Naive thymus-derived CD4-positive, alpha-beta T cell (primary cell): ENCODE data around the gene PRKCB. TPM values are rescaled to one million over a fixed set of nuclear protein-coding genes. Genes with fewer than 3 reads are reported as not detected.
A peak's percentile ranks its signal among the peaks of the same experiment; 100 is the strongest.

Source experiments
- ATAC-seq: fragments of 150-1000 bp; cut with Tn5 transposase; 2 replicates; pipeline ENCODE4 v1.10.0; 2021; ENCODE audit warnings: mild to moderate bottlenecking, moderate library complexity
- CTCF ChIA-PET: fragments of 350-600 bp; sonication (Branson Sonifier 250); formaldehyde crosslinking; loops from one replicate; lab custom pipeline; 2021; ENCODE audit warnings: antibody characterized with exemption; lab: Charles Lee
- POLR2A ChIA-PET: fragments of 350-600 bp; sonication (Branson Sonifier 250); formaldehyde crosslinking; loops from one replicate; lab custom pipeline; 2021; ENCODE audit warnings: antibody characterized with exemption, inconsistent platforms; lab: Charles Lee
- DNase-seq, 9 donors: peaks; one replicate each; pipeline versions ENCODE4 v3.0.0 to v3.0.0-alpha.2; 2020 to 2022; ENCODE audit warnings: mixed read lengths in 1 of 9
- H3K27ac ChIP-seq: one replicate; pipeline ENCODE4 v1.7.0; 2013; ENCODE audit warnings: mild to moderate bottlenecking, low read depth, low read length, moderate library complexity
- H3K27me3 ChIP-seq, 2 donors: one replicate each; pipeline ENCODE4 v1.7.0; 2013; ENCODE audit warnings: low read length in 2 of 2, mild to moderate bottlenecking in 2 of 2, moderate library complexity in 2 of 2; ENCODE audit not compliant: control insufficient read depth in 2 of 2, insufficient read depth in 2 of 2
- H3K36me3 ChIP-seq, 3 experiments: 1 replicate in 2 of 3; 2 replicates in 1 of 3; pipeline ENCODE4 v1.7.0; 2013; ENCODE audit warnings: low read length in 3 of 3, mild to moderate bottlenecking in 3 of 3, moderate library complexity in 1 of 3; ENCODE audit not compliant: insufficient read depth in 3 of 3, control insufficient read depth in 2 of 3
- H3K4me1 ChIP-seq, 2 donors: one replicate each; pipeline ENCODE4 v1.7.0; 2013; ENCODE audit warnings: low read length in 2 of 2, mild to moderate bottlenecking in 2 of 2, moderate library complexity in 1 of 2; ENCODE audit not compliant: control insufficient read depth in 2 of 2, insufficient read depth in 2 of 2
- H3K4me3 ChIP-seq: 2 replicates; pipeline ENCODE4 v1.7.0; 2013; ENCODE audit warnings: mild to moderate bottlenecking, low read length
- H3K9me3 ChIP-seq, 3 experiments: 1 replicate in 2 of 3; 2 replicates in 1 of 3; pipeline ENCODE4 v1.7.0; 2013; ENCODE audit warnings: low read length in 3 of 3; ENCODE audit not compliant: control insufficient read depth in 2 of 3
- H3K27ac Mint-ChIP-seq, 9 donors: one replicate each; pipeline ENCODE4 v1.8.0; 2020 to 2022; ENCODE audit warnings: mixed read lengths in 9 of 9, mild to moderate bottlenecking in 8 of 9, moderate library complexity in 5 of 9, inconsistent platforms in 2 of 9
- H3K27me3 Mint-ChIP-seq, 5 donors: one replicate each; pipeline ENCODE4 v1.8.0; 2021 to 2022; ENCODE audit warnings: mixed read lengths in 5 of 5, mild to moderate bottlenecking in 1 of 5
- H3K36me3 Mint-ChIP-seq, 5 donors: one replicate each; pipeline ENCODE4 v1.8.0; 2020 to 2022; ENCODE audit warnings: mixed read lengths in 5 of 5, mild to moderate bottlenecking in 3 of 5, inconsistent platforms in 1 of 5
- H3K4me1 Mint-ChIP-seq, 7 donors: one replicate each; pipeline ENCODE4 v1.8.0; 2020 to 2022; ENCODE audit warnings: mixed read lengths in 7 of 7, mild to moderate bottlenecking in 3 of 7, inconsistent platforms in 1 of 7
- H3K4me3 Mint-ChIP-seq, 10 donors: one replicate each; pipeline ENCODE4 v1.8.0; 2020 to 2022; ENCODE audit warnings: mild to moderate bottlenecking in 10 of 10, mixed read lengths in 10 of 10, moderate library complexity in 6 of 10, inconsistent platforms in 2 of 10
- H3K9me3 Mint-ChIP-seq, 11 donors: one replicate each; pipeline ENCODE4 v1.8.0; 2020 to 2022; ENCODE audit warnings: mixed read lengths in 11 of 11, mild to moderate bottlenecking in 4 of 11, inconsistent platforms in 1 of 11, moderate library complexity in 1 of 11
- intact Hi-C, 2 donors: fragments of 100-400 bp; cut with micrococcal nuclease; formaldehyde crosslinking; loops; one replicate each; pipeline ENCODE4 v1.15.1; 2023
- polyA plus RNA-seq, 2 donors: library from polyadenylated mRNA; unstranded; fragments of 300-500 nt; fragmentation: Illumina TruSeq; gene quantifications; one replicate each; pipeline ENCODE4 v1.2.3, GENCODE V29; 2021
- total RNA-seq, 6 experiments: library from RNA in 5 of 6; stranded (reverse) in 5 of 6; gene quantifications; 1 replicate in 5 of 6; 2 replicates in 1 of 6; pipeline ENCODE4 v1.2.3 and lab custom pipeline; 2021 to 2026

PRKCB gene
- total and polyA plus RNA-seq, 7 experiments from 2014 or later = 32.4 to 180 (median 72.9) TPM

- no peaks in the 10 kb centered on the region for H3K27me3 ChIP-seq
- Mint-ChIP-seq H3K4me3 (no peak overlapping the region), H3K36me3 (peaks cover 24 to 90% (median 62%) of the 10 kb centered on the region in 5 donors), H3K27me3 (no peaks in the 10 kb centered on the region), H3K9me3 (no peaks in the 10 kb centered on the region), H3K4me1 (peaks cover 0 to 4% (median 0%) of the 10 kb centered on the region in 7 donors), H3K27ac (no peak overlapping the region)
- ATAC-seq = no peak
- POLR2A ChIA-PET = no interaction called here
- H3K36me3 ChIP-seq = peaks cover 3 to 66% (median 19%) of the 10 kb centered on the region in 3 experiments
- intact Hi-C loops = no loop called here
- H3K9me3 ChIP-seq = no peaks in the 10 kb centered on the region
- H3K4me1 ChIP-seq = no peaks in the 10 kb centered on the region
- no peak overlapping the region for H3K27ac ChIP-seq
- CTCF ChIA-PET = no interaction called here
- no peak for DNase-seq
- H3K4me3 ChIP-seq = no peak overlapping the region
Measured at GRCh38 chr16:24174957-24175356, 339.2 kb downstream of the PRKCB start.

GRCh38 chr16:24178496-24178895 is 342.7 kb downstream of the PRKCB start:
- Mint-ChIP-seq H3K9me3 (no peaks in the 10 kb centered on the region), H3K27me3 (no peaks in the 10 kb centered on the region), H3K4me1 (peaks cover 0 to 1% (median 0%) of the 10 kb centered on the region in 7 donors), H3K27ac (no peak overlapping the region), H3K36me3 (peaks cover 14 to 86% (median 60%) of the 10 kb centered on the region in 5 donors), H3K4me3 (no peak overlapping the region)
- H3K9me3 ChIP-seq = no peaks in the 10 kb centered on the region
- no peaks in the 10 kb centered on the region for H3K4me1 ChIP-seq
- no peaks in the 10 kb centered on the region for H3K27me3 ChIP-seq
- H3K27ac ChIP-seq = no peak overlapping the region
- no peak for ATAC-seq
- intact Hi-C loops = no loop called here
- H3K4me3 ChIP-seq = no peak overlapping the region
- DNase-seq = peak in 1 of 9 donors; percentile 2
- POLR2A ChIA-PET = no interaction called here
- CTCF ChIA-PET = no interaction called here
- peaks cover 3 to 69% (median 19%) of the 10 kb centered on the region in 3 experiments for H3K36me3 ChIP-seq

- H3K9me3 ChIP-seq = no peaks in the 10 kb centered on the region
- DNase-seq (no peak), ATAC-seq (no peak)
- no peaks in the 10 kb centered on the region for H3K27me3 Mint-ChIP-seq
- H3K9me3 Mint-ChIP-seq = no peaks in the 10 kb centered on the region
- H3K27ac Mint-ChIP-seq = no peak overlapping the region
- ChIA-PET POLR2A (no interaction called here), CTCF (no interaction called here)
- no peaks in the 10 kb centered on the region for H3K4me1 ChIP-seq
- H3K4me3 Mint-ChIP-seq = no peak overlapping the region
- no peak overlapping the region for H3K4me3 ChIP-seq
- no peak overlapping the region for H3K27ac ChIP-seq
- intact Hi-C loops = no loop called here
- H3K27me3 ChIP-seq = no peaks in the 10 kb centered on the region
- peaks cover 10 to 79% (median 52%) of the 10 kb centered on the region in 5 donors for H3K36me3 Mint-ChIP-seq
- no peaks in the 10 kb centered on the region for H3K4me1 Mint-ChIP-seq
- peaks cover 2 to 59% (median 13%) of the 10 kb centered on the region in 3 experiments for H3K36me3 ChIP-seq
Measured at GRCh38 chr16:24180451-24180850, 344.7 kb downstream of the PRKCB start.

- Mint-ChIP-seq H3K4me3 (no peak overlapping the region), H3K9me3 (no peaks in the 10 kb centered on the region), H3K4me1 (peaks cover 0 to 19% (median 0%) of the 10 kb centered on the region in 7 donors), H3K27me3 (no peaks in the 10 kb centered on the region), H3K36me3 (peaks cover 27 to 75% (median 52%) of the 10 kb centered on the region in 5 donors), H3K27ac (peak overlapping the region in 1 of 9 donors; percentile 28)
- H3K9me3 ChIP-seq = no peaks in the 10 kb centered on the region
- DNase-seq (no peak), ATAC-seq (no peak)
- H3K4me1 ChIP-seq = peaks cover 0 to 14% of the 10 kb centered on the region in 2 donors
- intact Hi-C loops = no loop called here
- POLR2A ChIA-PET = no interaction called here
- no peak overlapping the region for H3K4me3 ChIP-seq
- H3K36me3 ChIP-seq = peaks cover 9 to 68% (median 18%) of the 10 kb centered on the region in 3 experiments
- CTCF ChIA-PET = interaction anchor here (0.6 kb wide), 2 partner anchors 66 to 213 kb away, joined by 3 to 4 read pairs; no protein-coding TSS in a partner anchor
- H3K27ac ChIP-seq = no peak overlapping the region
- no peaks in the 10 kb centered on the region for H3K27me3 ChIP-seq
Measured at GRCh38 chr16:24188021-24188542, 352.3 kb downstream of the PRKCB start.

- Mint-ChIP-seq H3K4me1 (peaks cover 0 to 19% (median 0%) of the 10 kb centered on the region in 7 donors), H3K27ac (peak overlapping the region in 3 of 9 donors; percentile 34 to 48 (median 37)), H3K27me3 (no peaks in the 10 kb centered on the region), H3K4me3 (no peak overlapping the region), H3K36me3 (peaks cover 27 to 73% (median 49%) of the 10 kb centered on the region in 5 donors), H3K9me3 (no peaks in the 10 kb centered on the region)
- Histone ChIP-seq H3K9me3 (no peaks in the 10 kb centered on the region), H3K4me3 (no peak overlapping the region), H3K27me3 (no peaks in the 10 kb centered on the region), H3K4me1 (peaks cover 0 to 14% of the 10 kb centered on the region in 2 donors), H3K36me3 (peaks cover 9 to 68% (median 18%) of the 10 kb centered on the region in 3 experiments), H3K27ac (no peak overlapping the region)
- no peak for ATAC-seq
- ChIA-PET POLR2A (no interaction called here), CTCF (no interaction called here)
- no peak for DNase-seq
- intact Hi-C loops = no loop called here
Measured at GRCh38 chr16:24188751-24189318, 353.1 kb downstream of the PRKCB start.

GRCh38 chr16:24189941-24190340 is 354.2 kb downstream of the PRKCB start:
- ATAC-seq = no peak
- no peaks in the 10 kb centered on the region for H3K27me3 ChIP-seq
- peaks cover 9 to 64% (median 18%) of the 10 kb centered on the region in 3 experiments for H3K36me3 ChIP-seq
- Mint-ChIP-seq H3K27me3 (no peaks in the 10 kb centered on the region), H3K9me3 (no peaks in the 10 kb centered on the region), H3K36me3 (peaks cover 27 to 71% (median 48%) of the 10 kb centered on the region in 5 donors), H3K4me3 (no peak overlapping the region), H3K4me1 (peaks cover 0 to 19% (median 0%) of the 10 kb centered on the region in 7 donors), H3K27ac (peak overlapping the region in 2 of 9 donors; percentile 14 to 71)
- CTCF ChIA-PET = no interaction called here
- POLR2A ChIA-PET = no interaction called here
- peaks cover 0 to 14% of the 10 kb centered on the region in 2 donors for H3K4me1 ChIP-seq
- intact Hi-C loops = no loop called here
- no peak overlapping the region for H3K27ac ChIP-seq
- H3K4me3 ChIP-seq = no peak overlapping the region
- no peaks in the 10 kb centered on the region for H3K9me3 ChIP-seq
- DNase-seq = no peak
